GM21528 (cell line): ENCODE data around the gene CHCHD6.

Experiments
- ATAC-seq: cut with Tn5 transposase; IDR thresholded peaks from one replicate; pipeline ENCODE4 v1.9.1; 2021; ENCODE audit warnings: mild to moderate bottlenecking, moderate library complexity; ENCODE audit not compliant: unreplicated experiment, low FRiP score

CHCHD6 gene

DNA sequence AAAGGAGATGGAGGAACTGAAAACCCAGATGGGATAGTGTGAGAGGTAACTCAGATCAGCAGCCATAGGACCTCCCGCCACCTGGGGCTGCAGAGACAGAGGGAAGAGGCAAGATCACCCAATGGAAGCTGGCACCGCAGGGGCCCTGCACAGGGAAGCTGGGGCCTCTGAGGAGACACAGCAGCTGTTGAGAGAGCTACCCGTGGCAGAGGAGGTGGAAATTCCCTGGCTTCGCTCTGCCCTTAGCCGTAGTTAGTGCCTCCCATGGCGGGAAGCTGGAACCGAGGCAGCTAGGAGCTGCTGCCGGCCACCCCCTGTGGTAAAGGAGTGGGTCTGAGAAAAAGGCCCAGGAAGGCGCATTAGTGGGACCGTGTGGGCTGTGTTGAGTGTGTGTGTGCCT lies 260.9 kb downstream of the CHCHD6 start:
- no peak for ATAC-seq

DNA sequence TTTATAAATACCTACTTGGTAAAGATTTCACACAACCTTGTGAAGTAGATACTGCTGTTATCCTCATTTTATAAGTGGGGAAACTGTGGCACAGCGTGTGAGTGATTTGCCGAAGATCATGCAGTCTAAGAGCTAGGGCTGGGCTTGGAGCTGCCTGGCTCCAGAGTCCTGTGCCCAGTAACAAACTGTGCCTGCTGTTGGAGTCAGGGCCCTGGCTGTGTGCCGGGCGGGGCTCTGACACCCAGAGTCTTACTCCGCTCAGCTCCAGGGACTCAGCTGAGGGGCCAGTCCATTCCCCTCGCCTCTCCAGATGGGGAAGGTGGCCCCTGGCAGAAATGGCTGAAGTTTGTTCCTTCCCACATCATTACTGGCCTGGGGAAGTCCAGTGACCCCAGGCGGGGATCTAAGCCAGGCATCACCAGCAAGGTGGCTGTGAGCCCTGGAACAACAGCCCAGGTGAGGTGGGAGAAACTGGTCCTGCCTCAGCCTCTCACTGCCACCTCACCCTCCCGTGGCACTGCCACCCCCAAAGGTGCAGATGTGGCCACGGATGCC lies 261.6 kb downstream of the CHCHD6 start:
- ATAC-seq, result no peak

DNA sequence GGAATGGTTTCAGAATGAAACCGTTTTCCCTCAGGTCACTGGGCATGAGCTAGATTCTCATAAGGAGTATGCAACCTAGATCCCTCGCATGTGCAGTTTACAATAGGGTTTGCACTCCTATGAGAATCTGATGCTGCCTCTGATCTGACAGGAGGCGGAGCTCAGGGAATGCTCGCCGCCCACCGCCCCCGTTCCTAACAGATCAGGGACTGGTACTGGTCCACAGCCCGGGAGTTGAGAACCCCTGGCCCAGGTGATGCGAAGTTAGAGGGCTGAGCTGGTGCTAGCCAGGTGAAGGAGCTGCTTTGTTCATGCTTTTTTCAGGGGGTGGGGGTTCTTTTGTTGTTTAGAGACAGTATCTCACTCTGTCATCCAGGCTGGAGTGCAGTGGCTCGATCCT lies 263.3 kb downstream of the CHCHD6 start:
- no peak for ATAC-seq

DNA sequence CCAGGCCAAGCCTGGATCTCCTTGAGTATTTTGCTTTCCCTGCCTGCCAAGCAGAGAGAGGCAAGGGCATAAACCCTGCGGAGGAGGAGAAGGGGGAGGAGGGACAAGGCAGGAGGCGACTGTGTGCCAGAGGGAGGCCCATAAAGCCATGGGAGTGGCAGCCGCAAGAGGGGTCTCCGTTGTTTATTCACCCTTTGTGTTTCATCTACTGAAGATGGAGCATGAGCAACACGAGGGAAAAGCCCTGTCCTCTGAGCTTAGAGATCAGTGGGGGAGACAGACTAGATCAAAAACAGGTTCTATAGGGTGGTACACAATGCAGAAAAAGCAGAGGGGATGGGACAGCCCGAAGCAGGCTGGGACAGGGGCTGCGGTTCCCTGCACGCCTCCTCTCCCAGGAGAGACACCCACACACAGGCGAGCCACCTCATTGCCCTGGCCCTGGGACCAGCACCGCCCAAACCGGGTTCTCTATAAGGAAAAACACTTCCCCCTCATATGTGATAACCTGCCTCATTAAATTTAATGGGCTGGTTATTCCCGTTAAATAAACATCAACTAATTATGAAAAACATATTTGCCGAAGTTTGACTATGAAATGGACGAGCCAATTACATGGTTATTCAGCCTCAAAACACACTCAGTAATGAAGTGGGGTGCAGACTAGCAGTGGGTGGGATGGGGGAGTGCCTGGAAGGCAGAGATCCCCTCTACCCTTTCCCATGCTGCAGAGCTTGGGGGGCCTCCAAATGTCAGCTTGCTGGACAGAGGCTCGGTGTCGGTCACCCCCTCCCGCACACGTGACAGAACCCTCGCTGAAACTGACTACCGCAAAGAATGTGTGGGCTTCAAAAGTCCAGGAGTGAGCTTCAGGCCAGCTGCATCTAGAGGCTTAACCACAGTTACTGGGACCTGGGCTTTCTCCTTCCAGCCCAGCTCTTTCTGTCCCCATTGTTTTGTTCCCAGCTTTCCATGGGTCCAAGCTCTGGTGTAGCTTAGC lies 264.7 kb downstream of the CHCHD6 start:
- ATAC-seq, result no peak

DNA sequence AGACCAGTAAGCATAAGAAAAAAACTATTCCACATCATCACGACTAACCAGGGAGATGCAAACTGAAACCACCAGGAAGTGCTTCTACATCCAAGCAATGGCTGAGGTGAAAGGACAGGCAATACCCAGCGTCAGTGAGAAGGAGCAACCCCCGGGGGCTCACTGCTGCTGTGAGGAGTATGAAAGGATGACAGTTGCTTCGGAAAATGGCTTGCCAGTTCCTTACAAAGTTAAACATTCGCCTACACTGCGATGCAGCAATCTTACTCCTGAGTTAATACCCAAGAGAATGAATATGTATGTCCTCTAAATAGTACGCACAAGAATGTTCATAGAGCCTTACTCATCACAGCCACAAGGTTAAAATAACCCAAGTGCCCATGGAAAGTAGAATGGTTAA lies 265.5 kb downstream of the CHCHD6 start:
- ATAC-seq, result no peak

DNA sequence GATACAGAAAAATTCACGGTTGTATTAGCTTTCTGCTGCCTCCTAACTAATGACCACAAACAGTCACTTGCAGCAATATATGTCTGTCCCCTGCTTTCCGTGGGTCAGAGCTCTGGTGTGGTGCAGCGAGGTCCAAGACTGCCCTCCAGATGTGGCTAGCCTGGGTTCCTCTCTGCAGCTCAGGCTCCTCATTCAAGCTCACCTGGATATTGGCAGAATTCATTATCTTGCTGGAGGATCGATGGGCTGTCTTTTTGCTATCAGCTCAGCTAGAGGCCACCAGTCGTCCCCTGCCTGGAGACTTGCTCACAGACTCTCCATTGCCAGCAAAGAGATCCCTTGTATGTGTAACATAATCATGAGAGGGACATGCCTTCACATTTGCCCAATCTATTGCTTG lies 266.1 kb downstream of the CHCHD6 start:
- ATAC-seq, result no peak

DNA sequence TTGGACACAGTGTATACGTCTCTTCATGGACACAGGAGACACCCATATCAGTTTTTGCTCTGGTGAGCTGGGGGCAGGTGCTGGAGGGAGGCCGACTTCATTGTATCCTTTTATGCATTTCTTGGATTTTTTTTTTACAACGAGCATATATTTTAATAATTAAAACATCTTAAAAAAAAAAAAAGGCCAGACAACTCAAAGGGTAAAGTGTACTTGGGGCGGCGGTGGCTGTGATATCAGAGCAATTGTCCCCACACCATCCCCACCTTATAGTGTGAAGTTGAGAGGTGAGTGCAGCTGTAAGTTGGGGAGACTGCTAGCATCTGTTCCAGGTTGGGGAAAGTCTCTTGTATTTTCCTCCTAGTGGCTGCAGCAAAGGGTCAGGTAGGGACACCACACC lies 266.9 kb downstream of the CHCHD6 start:
- no peak for ATAC-seq

DNA sequence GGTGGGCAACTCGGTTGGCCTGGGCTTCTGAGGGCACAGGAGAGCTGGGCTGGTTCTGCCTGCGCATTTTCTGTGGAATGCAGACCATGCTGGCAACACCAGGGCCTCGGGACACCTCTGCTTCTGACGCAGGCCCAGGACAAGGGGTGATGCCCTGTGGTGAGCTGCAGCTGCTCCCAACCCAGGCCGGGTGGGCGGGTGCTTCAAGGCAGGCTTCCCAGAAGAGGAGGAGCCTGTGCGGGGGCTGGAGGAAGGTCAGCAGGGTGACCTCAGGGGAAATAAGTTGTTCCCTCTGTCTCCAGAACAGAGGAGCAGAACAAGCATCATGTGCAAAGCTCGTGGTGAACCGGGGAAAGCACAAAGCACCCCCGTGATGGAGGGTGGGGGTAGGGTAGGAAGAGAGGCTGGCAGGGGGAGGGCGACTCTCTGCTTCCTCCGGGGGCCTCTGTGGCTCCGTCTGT lies 267.9 kb downstream of the CHCHD6 start:
- no peak for ATAC-seq

DNA sequence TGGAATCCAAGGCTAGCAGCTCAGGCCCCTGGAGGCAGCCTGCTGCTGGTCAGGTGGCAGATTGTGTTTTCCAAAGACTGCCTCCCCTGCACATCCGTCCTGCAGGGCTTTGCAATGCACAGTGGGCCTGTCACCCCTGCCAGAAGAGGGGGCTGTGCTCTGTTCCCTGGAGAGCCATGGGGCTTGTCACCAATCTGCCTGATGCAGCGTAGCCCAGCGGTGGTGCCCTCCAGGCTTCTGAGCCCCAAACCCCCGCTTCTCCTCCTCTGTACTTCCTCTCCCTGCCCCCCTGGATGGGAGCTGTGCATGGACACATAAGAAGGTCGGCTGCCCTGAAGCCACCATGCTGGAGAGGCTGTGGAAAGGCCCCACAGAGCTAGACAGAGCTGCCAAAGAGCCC lies 268.8 kb downstream of the CHCHD6 start:
- no peak for ATAC-seq

DNA sequence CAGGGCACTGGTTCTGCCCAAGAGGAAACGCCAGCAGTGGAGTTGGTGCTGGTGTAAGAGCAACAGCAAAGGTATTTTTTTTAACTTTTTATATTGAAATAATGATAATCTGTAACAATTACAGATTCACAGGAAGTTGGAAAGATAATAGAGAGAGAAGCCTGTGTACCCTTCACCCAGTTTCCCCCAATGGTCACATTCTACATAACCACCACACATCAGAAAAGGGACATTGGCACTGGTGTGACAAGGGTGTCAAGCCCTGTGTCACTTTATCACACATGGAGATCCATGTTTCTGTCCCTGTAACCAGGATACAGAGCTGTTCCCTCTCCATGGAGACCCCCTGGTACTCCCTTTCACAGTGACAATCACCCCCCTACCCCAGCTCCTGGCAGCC lies 269.8 kb downstream of the CHCHD6 start:
- no peak for ATAC-seq

DNA sequence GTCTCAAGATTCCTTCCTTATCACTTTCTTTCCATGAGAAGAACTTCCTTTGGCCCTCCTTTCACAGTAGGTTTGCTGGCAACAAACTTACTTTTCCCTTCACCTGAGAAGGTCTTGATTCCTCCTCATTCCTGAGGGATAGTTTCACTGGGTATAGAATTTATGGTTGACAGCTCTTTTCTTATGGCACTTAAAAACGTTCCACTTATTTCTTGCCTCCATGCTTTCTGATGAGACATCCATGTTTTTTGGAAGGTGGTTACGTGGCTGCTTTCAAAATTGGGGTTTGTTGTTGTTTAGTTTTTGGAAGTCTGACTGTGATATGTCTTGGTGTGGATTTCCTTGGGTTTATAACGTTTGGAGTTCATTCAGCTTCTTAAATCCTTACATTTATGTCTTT lies 270.7 kb downstream of the CHCHD6 start:
- no peak for ATAC-seq

DNA sequence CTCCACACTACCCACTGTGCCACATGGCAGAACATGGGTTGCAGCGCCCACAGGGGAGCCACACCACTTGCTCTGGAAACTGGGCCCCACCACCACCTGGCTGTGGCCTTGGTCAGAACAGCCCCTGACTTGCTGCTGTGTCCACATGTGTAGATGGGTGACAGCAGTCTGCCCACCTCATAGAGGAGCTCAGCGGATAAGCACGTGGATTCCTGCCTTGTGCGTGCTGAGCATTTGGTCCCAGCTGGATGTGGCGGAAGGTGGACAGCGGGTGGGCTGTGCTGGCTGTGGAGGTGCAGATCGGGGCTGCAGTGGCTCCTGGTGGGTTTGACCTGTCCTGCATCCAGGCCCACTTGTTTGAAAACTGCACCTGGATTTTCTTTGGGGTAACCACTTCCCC lies 272.9 kb downstream of the CHCHD6 start:
- ATAC-seq, result no peak

DNA sequence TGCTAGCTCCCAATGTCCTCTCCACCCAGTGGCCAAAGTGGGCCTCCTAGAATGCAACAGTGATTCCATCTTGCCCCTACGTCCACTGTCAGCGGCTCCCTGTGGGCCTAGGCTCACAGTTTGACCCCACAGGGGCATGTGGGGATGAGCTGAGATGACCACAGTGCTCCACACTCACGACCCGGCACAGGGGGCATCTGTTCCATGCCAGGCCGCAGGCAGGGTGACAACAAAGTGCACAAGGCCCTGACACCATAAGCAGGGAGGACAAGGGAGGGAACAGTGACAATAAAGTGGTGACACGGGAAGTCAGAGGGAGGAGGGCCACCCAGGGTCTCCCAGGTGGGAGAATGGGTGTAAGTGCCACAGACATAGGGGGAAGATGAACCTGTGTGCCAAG lies 273.8 kb downstream of the CHCHD6 start:
- no peak for ATAC-seq

DNA sequence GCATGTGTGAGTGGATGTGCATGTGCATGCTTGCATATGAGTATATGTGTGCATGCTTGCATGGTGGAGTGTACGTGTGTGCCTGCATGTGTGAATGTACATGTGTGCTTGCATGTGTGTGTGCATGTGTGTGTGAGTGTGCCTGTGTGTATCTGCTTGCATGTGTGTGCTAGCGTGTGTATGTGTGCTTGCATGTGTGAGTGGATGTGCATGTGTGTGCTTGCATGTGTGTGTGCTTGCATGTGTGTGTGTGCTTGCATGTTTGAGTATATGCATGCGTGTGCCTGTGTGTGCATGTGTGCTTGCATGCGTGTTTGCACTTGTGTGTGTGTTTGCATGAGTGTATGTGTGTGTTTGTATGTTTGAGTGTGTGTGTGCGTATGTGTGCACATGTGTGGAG lies 274.3 kb downstream of the CHCHD6 start:
- ATAC-seq, result no peak

DNA sequence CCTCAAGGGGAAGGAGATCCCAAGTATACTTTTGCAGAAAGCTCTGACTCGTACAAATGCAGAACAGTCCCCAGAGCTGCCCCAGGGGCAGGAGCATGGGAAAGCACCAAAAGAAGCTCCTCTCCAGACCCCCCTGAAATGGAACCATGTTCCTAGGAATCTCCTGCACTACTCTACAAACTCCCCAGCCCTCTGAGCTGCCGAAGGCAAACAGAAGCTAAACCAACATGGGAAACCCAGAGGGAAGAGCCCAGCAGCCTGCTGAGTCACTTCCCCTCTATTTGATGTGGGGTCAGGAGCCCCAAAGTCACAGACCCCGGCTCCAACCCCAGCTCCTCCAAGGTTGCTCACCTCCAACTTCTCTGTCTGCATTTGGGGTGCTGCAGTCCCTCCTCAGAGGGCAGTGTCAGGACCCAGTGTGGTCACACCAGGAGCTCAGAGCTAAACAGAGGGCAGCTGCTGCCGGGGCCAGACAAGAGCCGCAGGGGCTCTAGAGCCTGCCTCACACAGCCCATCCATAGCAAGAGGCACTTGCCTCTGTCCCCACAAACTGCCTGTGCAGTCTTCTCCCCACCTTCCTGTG lies 275.1 kb downstream of the CHCHD6 start:
- ATAC-seq, result no peak

DNA sequence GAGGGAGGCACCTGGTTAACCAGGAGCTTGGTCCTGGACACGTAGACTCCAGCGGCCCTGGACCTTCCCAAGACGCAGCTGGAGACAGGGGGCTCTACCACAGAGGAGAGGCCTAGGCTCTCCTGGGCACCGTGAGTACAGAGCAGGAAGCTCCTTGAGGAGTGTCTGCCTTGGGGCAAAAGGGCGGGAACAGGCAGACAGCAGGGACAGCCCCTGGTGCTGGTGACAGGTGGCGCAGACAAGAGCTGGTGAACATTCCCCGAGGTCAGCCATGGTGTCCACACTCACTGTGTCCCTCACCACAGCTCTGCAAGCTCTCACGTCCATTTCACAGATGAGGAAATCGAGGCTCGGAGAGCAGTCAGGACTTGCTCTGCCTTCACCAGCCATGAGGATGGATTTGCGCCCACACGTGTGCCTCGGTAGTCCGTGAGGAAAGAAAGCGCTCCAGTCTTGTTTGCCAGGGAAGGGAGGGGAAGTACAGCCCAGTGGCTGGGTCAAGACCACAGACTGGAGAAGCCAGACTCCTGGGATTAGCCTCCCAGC lies 276.3 kb downstream of the CHCHD6 start:
- no peak for ATAC-seq

DNA sequence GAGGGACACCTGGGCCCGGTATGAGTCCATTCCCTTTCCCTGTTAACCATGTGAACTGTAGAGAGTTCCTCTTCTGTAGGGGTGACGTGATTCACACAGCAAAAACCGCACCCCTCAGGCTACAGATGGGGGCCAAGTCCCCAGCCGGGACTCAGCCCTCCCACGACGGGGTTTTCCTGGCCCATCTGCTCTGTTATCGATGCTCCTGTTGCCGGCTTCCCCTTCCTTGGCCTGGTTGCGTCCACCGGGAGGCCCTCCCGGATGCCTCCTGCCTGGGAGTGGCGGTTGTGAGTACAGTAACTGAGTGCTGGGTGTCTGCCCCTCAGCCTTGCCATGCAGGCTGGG lies 278.1 kb downstream of the CHCHD6 start:
- ATAC-seq, result peak; percentile 36

DNA sequence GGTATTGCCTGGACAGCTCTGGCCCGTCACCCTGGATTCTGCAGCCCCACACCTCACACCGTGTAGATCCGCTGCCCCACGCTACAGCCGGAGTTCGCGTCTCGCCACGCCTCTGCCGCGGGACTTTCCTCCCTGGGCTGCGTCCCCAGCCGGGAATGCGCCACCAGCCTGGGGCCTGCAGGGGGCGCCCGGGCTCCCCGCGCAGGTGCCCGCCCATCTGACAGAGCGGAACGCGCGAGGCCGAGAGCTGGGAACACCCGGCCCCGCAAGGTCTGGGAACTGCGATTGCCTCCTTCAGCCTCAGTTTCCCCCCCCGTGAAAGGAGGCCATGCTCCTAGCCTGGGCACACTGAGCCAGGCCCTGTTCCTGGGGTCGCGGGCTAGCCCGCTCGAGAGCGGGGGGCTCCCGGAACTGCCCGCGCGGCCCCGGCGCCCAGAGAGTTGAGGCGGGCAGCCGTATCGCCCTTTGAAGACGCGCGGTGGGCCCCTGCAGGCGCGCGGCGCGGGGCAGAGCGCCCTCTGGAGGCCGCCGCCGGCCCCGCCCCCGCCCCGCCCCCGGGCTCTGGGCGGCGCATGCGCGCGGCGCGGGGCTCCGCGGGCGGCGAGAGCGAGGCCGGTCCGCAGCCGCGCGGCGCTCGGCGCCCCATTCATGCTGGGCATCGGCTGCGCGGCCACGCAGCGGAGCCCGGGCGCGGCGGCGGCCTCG lies 278.6 kb downstream of the CHCHD6 start, which contains the start of gene PLXNA1:
TSS of gene PLXNA1 (plus strand) at position 645 of the 705 bp plus-strand sequence. CDS start 5,479 bp downstream, outside the sequence.
- ATAC-seq, result peak; percentile 69

DNA sequence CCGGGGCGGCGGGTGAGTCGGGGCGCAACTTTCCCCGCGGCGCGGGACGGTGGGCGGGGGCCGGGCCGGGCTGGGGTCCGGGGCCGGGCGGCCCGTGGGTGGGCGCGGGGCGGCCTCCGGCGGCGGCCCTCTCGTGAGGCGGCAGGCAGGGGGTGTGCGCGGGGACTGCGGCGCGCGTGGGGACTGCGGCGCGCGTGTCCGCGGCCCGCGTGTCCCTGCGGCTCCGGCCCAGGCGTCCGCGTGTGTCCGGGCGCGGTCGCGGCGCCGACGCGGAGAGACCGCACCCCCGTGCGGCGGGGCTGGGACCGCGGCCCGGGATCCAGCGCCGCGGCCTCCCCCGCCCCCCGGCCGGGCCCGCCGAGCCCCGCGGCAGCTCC lies 279.2 kb downstream of the CHCHD6 start:
- ATAC-seq, result no peak

DNA sequence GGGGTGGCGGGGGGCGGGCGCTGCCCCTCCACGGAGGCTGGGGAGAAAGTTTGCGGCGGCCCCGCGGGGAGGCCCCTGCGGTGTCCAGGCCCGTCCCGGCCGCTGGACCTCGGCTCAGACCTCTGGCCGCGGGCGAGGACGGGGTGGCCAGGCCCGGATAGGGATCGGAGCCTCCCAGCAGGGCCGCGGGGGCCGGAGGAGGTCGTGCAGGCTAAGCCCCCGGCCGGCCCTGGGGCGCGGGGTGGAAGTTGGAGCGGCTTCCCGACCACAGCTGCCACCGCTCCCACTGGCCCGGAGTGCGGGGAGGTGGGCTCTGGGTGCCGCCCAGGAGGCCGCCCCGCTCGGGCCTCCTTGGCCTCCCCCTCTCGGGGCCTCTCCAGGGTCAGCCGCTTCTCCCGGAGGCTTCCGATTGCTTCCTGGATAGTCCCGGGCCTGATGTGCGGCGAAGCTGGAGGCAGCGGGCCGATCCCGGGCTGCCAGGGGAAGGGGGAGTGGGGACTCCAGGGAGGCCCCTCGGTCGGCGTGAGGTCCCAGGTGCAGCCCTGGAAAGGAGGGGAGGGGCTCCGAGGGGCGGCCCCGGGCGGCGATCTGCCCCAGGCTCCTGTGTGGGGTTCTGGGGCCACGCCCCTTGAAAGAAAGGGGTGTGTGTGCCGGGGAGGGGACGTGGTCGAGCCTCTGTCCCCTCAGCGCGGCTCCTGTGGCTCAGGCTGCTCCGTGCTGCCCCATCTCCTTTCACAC lies 279.8 kb downstream of the CHCHD6 start:
- ATAC-seq, result no peak
